ENCODE measurements around the gene TIMP2. TPM values are rescaled to one million over a fixed set of nuclear protein-coding genes. Genes with fewer than 3 reads are reported as not detected.
A peak's percentile ranks its signal among the peaks of the same experiment; 100 is the strongest.

TIMP2 gene
- total and polyA plus RNA-seq, 2 donors (not counting 3 experiments of a cell fraction or from before 2014, with no cell fraction given) = 138 to 318 TPM

DNA sequence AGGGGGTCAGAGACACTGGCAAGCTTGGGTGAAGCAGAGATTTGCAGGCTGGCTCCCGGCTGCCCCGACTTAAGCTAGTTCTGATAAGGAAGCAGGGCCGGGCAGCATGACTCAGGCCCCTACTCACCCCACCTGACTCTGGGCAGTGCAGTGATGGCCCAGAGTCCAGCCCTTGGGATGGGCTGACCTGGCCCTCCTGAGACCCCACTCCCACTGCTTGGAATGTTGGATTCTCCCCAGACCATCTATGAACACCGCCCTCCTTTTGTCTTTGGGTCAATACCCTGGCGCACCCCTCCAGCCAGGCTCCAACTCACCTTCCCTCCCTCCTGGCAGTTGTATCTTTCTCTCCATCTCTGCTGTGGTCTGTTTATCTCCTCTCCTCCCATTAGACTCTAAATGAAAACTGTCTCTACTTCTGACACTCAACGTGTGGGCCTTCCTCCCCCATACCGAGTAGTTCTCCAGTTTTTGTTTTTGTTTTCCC is 33.5 kb upstream of the TIMP2 start:
- Histone ChIP-seq H3K27me3 (ENCODE audit: control insufficient read depth in 2 of 2, insufficient read depth in 2 of 2, low read length in 2 of 2) (no peaks in the 10 kb centered on the region), H4K20me1 (replicated peaks; ENCODE audit: control insufficient read depth, extremely low read depth, insufficient read depth, low read length) (no peaks in the 10 kb centered on the region), H3K27ac (ENCODE audit: insufficient read depth, low read depth, low read length) (no peak overlapping the region), H3K9me1 (replicated peaks; ENCODE audit: control insufficient read depth, extremely low read depth, insufficient read depth, low read length) (no peaks in the 10 kb centered on the region), H3K9ac (replicated peaks; ENCODE audit: extremely low read depth, insufficient read depth, low read length) (no peak overlapping the region), H3K9me3 (replicated peaks; ENCODE audit: control insufficient read depth, insufficient read depth, low read length) (no peaks in the 10 kb centered on the region), H3K4me1 (ENCODE audit: control insufficient read depth, extremely low read depth, insufficient read depth, low read length) (no peaks in the 10 kb centered on the region), H3K79me2 (ENCODE audit: control insufficient read depth, insufficient read depth, low read length) (no peaks in the 10 kb centered on the region), H3K36me3 (ENCODE audit: control insufficient read depth in 2 of 2, extremely low read depth in 1 of 2, insufficient read depth in 2 of 2, low read length in 2 of 2) (no peaks in the 10 kb centered on the region), H3K4me2 (ENCODE audit: insufficient read depth, low read length) (no peak overlapping the region), H2AFZ (ENCODE audit: low read depth, low read length) (no peak overlapping the region), H3K4me3 (replicated peaks in 1 of 3; ENCODE audit: insufficient read depth in 1 of 3, low read depth in 1 of 3, low read length in 3 of 3) (no peak overlapping the region)
- intact Hi-C loops (cut with micrococcal nuclease) (no loop called here), dilution Hi-C loops (cut with MboI; ENCODE audit: extremely low pct_ligation_motif_present, low sequenced_read_pairs) (no loop called here)
- FAIRE-seq (peak; percentile 48), DNase-seq (ENCODE audit: low read depth, low spot score) (no peak)
- ChIA-PET POLR2A (no interaction called here), CTCF (interaction anchor here (1.5 to 3.0 kb wide), 3 partner anchors 13 to 92 kb away, joined by 5 to 10 read pairs (median 5); no protein-coding TSS in a partner anchor)
- BruUV-seq (replicated peaks) = no TSS peak
- TF ChIP-seq MYC (IDR thresholded peaks at IDR 0.05; ENCODE audit: low read depth, low read length) = no peak

DNA sequence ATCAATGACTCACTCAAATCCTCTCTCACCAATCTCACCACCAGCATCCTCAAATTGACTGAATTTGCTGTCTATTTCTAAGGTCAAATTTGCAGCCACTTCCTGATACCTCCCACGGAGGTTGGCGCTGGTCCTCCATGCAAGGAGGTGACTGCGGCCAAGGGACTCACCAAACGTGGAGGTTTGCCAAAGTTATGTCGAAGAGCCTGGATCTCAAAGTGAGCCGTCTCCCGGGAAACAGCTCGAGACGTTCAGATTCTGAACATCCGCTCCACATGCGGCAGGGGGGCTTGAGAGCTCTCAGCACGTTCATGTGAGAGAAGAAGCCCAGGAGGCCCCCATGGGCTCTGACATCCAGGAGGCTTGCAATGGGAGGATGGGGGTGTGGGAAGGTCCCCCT is 31.9 kb upstream of the TIMP2 start:
- Histone ChIP-seq H4K20me1 (replicated peaks; ENCODE audit: control insufficient read depth, extremely low read depth, insufficient read depth, low read length) (no peaks in the 10 kb centered on the region), H3K9me1 (replicated peaks; ENCODE audit: control insufficient read depth, extremely low read depth, insufficient read depth, low read length) (no peaks in the 10 kb centered on the region), H3K27ac (ENCODE audit: insufficient read depth, low read depth, low read length) (no peak overlapping the region), H3K9me3 (replicated peaks; ENCODE audit: control insufficient read depth, insufficient read depth, low read length) (no peaks in the 10 kb centered on the region), H3K4me2 (ENCODE audit: insufficient read depth, low read length) (no peak overlapping the region), H3K4me1 (ENCODE audit: control insufficient read depth, extremely low read depth, insufficient read depth, low read length) (no peaks in the 10 kb centered on the region), H3K36me3 (ENCODE audit: control insufficient read depth in 2 of 2, extremely low read depth in 1 of 2, insufficient read depth in 2 of 2, low read length in 2 of 2) (no peaks in the 10 kb centered on the region), H3K4me3 (replicated peaks in 1 of 3; ENCODE audit: insufficient read depth in 1 of 3, low read depth in 1 of 3, low read length in 3 of 3) (no peak overlapping the region), H2AFZ (ENCODE audit: low read depth, low read length) (no peak overlapping the region), H3K9ac (replicated peaks; ENCODE audit: extremely low read depth, insufficient read depth, low read length) (no peak overlapping the region), H3K79me2 (ENCODE audit: control insufficient read depth, insufficient read depth, low read length) (no peaks in the 10 kb centered on the region), H3K27me3 (ENCODE audit: control insufficient read depth in 2 of 2, insufficient read depth in 2 of 2, low read length in 2 of 2) (no peaks in the 10 kb centered on the region)
- ChIA-PET CTCF (interaction anchor here (1.5 to 3.0 kb wide), 3 partner anchors 11 to 91 kb away, joined by 4 to 10 read pairs (median 8); no protein-coding TSS in a partner anchor), POLR2A (no interaction called here)
- no peak for TF ChIP-seq EZH2 (IDR thresholded peaks at IDR 0.05; ENCODE audit: borderline replicate concordance, low read depth, low read length, severe bottlenecking)
- TF ChIP-seq FOS (IDR thresholded peaks at IDR 0.05; ENCODE audit: borderline replicate concordance, insufficient read depth, low read length) = no peak
- no peak for TF ChIP-seq GATA2 (IDR thresholded peaks at IDR 0.05; ENCODE audit: insufficient read depth, insufficient read length, low read depth, low read length)
- TF ChIP-seq POLR2A (IDR thresholded peaks at IDR 0.05; ENCODE audit: low read depth, low read length) = no peak
- no peak for TF ChIP-seq MYC (IDR thresholded peaks at IDR 0.05; ENCODE audit: low read depth, low read length)
- TF ChIP-seq, protein P1, sequence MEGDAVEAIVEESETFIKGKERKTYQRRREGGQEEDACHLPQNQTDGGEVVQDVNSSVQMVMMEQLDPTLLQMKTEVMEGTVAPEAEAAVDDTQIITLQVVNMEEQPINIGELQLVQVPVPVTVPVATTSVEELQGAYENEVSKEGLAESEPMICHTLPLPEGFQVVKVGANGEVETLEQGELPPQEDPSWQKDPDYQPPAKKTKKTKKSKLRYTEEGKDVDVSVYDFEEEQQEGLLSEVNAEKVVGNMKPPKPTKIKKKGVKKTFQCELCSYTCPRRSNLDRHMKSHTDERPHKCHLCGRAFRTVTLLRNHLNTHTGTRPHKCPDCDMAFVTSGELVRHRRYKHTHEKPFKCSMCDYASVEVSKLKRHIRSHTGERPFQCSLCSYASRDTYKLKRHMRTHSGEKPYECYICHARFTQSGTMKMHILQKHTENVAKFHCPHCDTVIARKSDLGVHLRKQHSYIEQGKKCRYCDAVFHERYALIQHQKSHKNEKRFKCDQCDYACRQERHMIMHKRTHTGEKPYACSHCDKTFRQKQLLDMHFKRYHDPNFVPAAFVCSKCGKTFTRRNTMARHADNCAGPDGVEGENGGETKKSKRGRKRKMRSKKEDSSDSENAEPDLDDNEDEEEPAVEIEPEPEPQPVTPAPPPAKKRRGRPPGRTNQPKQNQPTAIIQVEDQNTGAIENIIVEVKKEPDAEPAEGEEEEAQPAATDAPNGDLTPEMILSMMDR (IDR thresholded peaks at IDR 0.05; ENCODE audit: extremely low read depth in 1 of 2, insufficient read depth in 1 of 2, low read depth in 1 of 2, low read length in 2 of 2) = no peak
- TF ChIP-seq POLR2AphosphoS5 (IDR thresholded peaks at IDR 0.05; ENCODE audit: insufficient read depth, low read depth, low read length) = no peak
- no peak for TF ChIP-seq JUN (IDR thresholded peaks at IDR 0.05; ENCODE audit: borderline replicate concordance, insufficient read depth, insufficient read length, low read depth)
- TF ChIP-seq, protein P2, sequence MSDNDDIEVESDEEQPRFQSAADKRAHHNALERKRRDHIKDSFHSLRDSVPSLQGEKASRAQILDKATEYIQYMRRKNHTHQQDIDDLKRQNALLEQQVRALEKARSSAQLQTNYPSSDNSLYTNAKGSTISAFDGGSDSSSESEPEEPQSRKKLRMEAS (IDR thresholded peaks at IDR 0.05; ENCODE audit: insufficient read depth, insufficient read length) = no peak
- BruUV-seq (replicated peaks) = no TSS peak
- intact Hi-C loops (cut with micrococcal nuclease) = no loop called here
- dilution Hi-C loops (cut with MboI; ENCODE audit: extremely low pct_ligation_motif_present, low sequenced_read_pairs) = no loop called here
- FAIRE-seq = no peak
- DNase-seq (ENCODE audit: low read depth, low spot score) = no peak
